C1 segment of cervical spinal cord (tissue), 14 donors: ENCODE results near the gene AFG3L2.
A peak's percentile ranks its signal among the peaks of the same experiment; 100 is the strongest.
"Not testable (repeated sequence)": the region's sequence is repeated elsewhere in the genome, so short reads cannot be mapped to it uniquely, and the experiment has no call there.

ENCODE experiments used
- DNase-seq, 14 donors: peaks; one replicate each; lab custom pipeline; 2025; lab: John Stamatoyannopoulos, UW

AFG3L2 gene

GRCh38 chr18:12397254-12397653 lies 20.2 kb upstream of the AFG3L2 start:
- DNase-seq = no peak

GRCh38 chr18:12394428-12394827 lies 17.4 kb upstream of the AFG3L2 start:
- no peak for DNase-seq

DNA sequence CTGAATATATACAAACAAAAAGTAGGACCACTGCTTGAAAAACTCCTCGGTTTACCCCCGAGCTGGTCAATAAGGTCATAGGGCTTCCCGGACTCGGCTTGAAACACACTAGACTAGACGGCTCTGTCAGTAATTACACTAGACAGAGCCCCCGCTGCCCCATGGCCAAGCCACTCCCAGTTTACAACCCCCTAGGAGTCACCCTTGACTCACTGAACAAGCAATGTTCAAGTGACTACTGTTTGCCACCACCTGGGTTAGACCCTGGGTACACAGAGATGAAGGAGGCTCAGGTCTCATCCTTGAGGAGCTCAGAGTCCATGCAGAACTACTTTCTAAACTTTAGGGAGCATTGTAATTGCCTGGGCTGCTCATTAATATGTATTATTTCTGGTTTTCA lies 17.0 kb upstream of the AFG3L2 start:
- DNase-seq = no peak

DNA sequence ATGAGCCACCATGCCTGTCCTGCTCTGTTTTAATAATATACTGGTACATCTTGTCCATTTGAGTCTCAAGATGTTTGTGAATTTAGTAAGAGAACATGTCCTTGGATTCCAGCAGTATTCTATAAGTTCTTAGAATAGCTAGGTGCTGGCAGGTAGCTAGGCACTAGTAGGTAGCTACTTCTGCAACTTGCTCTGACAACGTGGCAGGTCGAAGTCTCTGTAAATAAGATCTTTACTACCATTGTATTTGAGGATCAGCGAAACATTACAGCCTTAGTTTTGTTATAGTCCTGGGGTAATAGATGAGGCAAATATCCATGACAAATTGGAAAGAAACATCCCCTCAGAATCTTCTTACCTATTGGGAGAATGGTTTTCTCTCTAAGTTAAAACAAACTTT lies 16.5 kb upstream of the AFG3L2 start:
- no peak for DNase-seq

DNA sequence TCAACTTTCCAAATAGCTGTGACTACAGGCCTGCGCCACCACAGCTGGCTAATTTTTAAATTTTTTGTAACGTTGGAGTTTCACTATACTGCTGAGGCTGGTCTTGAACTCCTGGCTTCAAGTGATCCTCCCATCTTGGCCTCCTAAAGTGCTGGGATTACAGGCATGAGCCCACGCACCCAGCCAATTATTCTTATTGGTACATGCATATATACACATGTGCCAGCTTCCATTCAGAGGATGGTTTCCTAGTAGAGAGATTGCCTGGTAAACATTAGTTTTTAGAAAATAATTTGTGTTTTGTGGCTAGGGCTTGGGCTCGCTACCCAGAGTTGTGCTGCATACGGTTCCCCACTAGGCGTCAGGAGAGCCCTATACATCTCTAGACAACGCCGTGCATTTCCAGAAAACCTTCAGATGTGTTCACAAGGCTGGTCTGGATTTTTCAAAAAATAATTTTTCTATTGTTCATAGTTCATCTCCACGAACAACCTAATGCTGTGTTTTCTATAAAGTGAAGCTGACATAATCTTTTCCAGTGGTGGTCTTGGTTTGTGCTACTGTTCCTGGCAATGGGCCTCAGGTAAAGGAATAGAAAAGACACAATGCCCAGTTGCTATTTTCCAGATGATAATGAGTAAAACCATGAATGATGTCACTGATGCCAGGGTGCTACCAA lies 14.6 kb upstream of the AFG3L2 start:
- DNase-seq = peak in 7 of 14 donors; percentile 20 to 36 (median 29)

GRCh38 chr18:12388442-12388841 lies 11.4 kb upstream of the AFG3L2 start:
- no peak for DNase-seq

DNA sequence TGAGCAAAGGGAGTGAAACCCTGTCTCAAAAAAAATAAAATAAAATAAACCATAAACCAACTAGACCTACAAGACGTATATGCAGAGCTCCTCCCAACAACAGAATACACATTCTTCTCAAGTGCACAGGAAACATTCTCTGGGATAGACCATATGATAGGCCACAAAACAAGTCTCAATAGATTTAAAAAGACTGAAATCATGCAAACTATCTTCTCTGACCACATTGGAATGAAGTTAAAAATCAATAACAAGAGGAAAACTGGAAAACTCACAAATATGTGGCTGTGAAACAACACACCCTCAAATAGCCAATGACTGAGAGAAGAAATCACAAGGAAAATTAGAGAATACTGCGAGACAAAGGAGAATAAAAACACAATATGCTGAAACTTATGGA lies 7.2 kb upstream of the AFG3L2 start:
- DNase-seq = no peak

- DNase-seq = not testable (repeated sequence)
Observed at GRCh38 chr18:12383759-12384158, 6.7 kb upstream of the AFG3L2 start.

- not testable (repeated sequence) for DNase-seq
Observed at GRCh38 chr18:12382221-12382814, 5.3 kb upstream of the AFG3L2 start.

- DNase-seq = not testable (repeated sequence)
Observed at GRCh38 chr18:12378198-12378558, 1.2 kb upstream of the AFG3L2 start.

- DNase-seq = no peak
Observed at GRCh38 chr18:12377556-12378197, 650 bp upstream of the AFG3L2 start.

- peak in 2 of 14 donors; percentile 38 to 47 for DNase-seq
Observed at GRCh38 chr18:12376034-12376753, 833 bp downstream of the AFG3L2 start.

GRCh38 chr18:12374401-12374800 lies 2.6 kb downstream of the AFG3L2 start:
- DNase-seq = no peak

DNA sequence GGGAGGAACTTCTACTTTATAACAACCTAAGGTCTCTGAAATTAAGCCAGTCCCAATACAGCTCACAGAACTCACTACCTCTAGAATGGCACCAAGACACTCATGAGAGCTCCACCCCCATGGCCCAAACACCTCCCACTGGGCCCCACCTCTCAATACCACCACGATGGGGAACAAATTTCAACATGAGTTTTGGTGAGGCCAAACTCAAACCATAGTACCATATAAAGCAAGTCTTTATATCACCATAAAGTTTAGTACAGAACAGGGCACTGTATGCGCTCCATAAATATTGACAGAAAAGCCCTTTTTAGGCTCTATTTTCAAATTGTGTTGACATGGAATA lies 3.3 kb downstream of the AFG3L2 start:
- DNase-seq = no peak

- DNase-seq = no peak
Observed at GRCh38 chr18:12373116-12373770, 3.8 kb downstream of the AFG3L2 start.

- no peak for DNase-seq
Observed at GRCh38 chr18:12372406-12372805, 4.6 kb downstream of the AFG3L2 start.

DNA sequence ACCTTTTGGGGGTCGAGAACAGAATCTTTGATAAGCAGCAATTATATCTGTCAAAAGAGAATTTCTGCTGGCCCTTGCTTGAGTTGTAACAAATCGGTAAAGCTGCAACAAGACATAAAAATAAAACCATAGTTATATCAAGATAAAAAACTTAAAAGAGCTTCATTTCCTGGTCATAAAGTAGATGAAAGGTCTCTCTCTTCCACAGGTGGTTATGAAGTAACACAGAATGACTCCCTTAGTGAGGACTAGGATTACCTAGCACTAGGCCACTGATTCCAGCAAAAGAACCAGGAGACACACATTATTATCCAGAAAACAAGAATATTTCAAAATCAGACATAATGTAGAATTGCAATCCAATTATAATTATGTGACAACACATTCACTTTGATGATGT lies 5.4 kb downstream of the AFG3L2 start:
- DNase-seq = no peak

GRCh38 chr18:12369211-12369610 lies 7.8 kb downstream of the AFG3L2 start:
- DNase-seq = no peak

DNA sequence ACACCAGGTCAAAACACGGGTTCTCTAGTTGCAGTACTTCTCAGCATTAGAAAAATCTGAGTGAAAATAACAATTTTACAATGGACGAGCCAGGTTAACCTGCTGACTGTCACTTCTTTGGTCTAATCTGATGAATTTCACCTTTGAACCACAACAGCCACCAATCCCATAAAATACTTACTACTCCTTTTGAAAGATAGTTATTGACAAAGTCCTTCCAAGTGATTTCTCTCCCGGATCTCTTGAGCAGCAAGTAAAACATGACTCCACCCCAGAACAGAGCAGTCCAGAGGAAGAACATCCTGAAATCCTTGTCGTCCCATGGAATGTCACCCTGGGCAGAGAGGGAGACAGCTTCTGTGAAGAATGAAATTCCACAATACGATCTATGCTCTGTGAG lies 10.2 kb downstream of the AFG3L2 start:
- no peak for DNase-seq

DNA sequence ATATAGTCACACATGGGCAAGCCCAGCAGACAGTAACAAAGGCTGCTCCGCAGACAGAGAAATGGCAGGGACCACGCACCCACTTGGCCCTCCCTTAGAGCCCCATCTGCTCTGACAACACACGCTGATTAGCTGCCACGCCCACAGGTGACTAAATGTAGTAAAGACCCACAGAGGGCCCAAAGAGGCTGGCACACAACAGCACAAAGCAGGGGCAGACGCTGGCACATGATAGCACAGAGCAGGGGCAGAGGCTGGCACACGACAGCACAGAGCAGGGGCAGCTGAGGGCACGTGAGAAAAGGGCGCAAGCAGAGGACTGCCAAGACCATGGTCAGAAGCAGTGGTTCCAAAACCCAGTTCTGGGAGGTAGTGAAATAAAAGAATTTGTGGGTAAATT lies 10.6 kb downstream of the AFG3L2 start:
- DNase-seq = no peak

DNA sequence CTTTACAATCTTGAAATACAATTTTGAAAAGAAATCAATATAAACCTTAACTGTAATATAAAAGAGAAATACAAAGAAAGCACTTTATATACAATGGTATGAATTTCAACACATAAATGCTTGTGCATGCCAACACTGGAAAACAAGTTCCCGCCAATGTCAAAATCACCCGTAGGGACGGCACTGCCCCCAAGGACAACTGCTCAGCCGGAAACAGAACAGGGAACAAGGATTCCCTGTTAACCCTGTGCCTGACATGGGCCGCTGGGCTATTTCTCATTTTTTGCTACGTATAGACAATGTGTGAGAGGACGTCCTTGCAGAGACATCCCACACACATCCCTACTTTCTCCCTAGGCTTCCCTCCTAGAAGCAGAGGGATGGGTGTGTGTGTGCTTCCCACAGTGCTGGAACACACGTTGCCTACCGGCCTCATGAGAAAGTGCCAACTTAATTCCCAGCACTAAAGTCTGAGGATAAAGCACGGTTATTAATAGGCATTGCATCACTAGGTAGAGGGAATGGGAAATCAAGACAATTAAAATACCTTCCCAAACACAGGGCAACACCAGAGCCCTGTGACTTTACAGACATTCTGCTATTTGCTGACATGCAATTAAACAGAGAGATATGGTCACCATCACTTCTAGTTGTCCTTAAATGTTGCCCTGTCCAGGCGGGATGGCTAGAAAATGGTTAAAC lies 14.4 kb downstream of the AFG3L2 start:
- DNase-seq = no peak
